Activated T-helper 1 cell treated with anti-CD3 and anti-CD28 coated beads, Interleukin-2, amount 50 U/mL, for 16 hours (primary cell): ENCODE results near the gene TKFC.
"Not testable (repeated sequence)": the region's sequence is repeated elsewhere in the genome, so short reads cannot be mapped to it uniquely, and the experiment has no call there.

ENCODE experiments used
- DNase-seq, 2 donors: peaks; one replicate each; pipeline ENCODE4 v3.0.0-alpha.2; 2020; ENCODE audit warnings: low read depth in 1 of 2, low spot score in 1 of 2

The TKFC gene

GRCh38 chr11:61364012-61364675 lies 31.1 kb downstream of the TKFC start:
- DNase-seq = no peak

- DNase-seq = no peak
These were observed 34.4 kb downstream of the TKFC start for GRCh38 chr11:61367406-61367805.

- no peak for DNase-seq
These were observed 35.6 kb downstream of the TKFC start for GRCh38 chr11:61368646-61369045.

- DNase-seq = no peak
These were observed 36.6 kb downstream of the TKFC start for GRCh38 chr11:61369372-61370348.

GRCh38 chr11:61370349-61371005 lies 37.4 kb downstream of the TKFC start:
- DNase-seq = no peak

GRCh38 chr11:61372659-61373420 lies 39.8 kb downstream of the TKFC start:
- no peak for DNase-seq

GRCh38 chr11:61375761-61376108 lies 42.7 kb downstream of the TKFC start:
- no peak for DNase-seq

- DNase-seq = no peak
These were observed 44.6 kb downstream of the TKFC start for GRCh38 chr11:61377461-61378160.

- no peak for DNase-seq
These were observed 45.8 kb downstream of the TKFC start for GRCh38 chr11:61378713-61379313.

GRCh38 chr11:61380884-61381283 lies 47.9 kb downstream of the TKFC start:
- DNase-seq = no peak

GRCh38 chr11:61383859-61384258 lies 50.8 kb downstream of the TKFC start:
- not testable (repeated sequence) for DNase-seq

- no peak for DNase-seq
These were observed 51.5 kb downstream of the TKFC start for GRCh38 chr11:61384271-61385242.

GRCh38 chr11:61390161-61390560 lies 57.1 kb downstream of the TKFC start:
- DNase-seq = no peak

GRCh38 chr11:61392981-61393595 lies 60.1 kb downstream of the TKFC start:
- no peak for DNase-seq
